BJ (cell line): Measurements from ENCODE around the gene KMT2C. TPM values are rescaled to one million over a fixed set of nuclear protein-coding genes. Genes with fewer than 3 reads are reported as not detected.

Experiments used
- CTCF ChIA-PET: fragments of 350-600 bp; formaldehyde crosslinking; extraction: SDS; loops from one replicate; lab custom pipeline; 2021; ENCODE audit warnings: antibody characterized with exemption, inconsistent platforms; lab: Yijun Ruan, JAX
- POLR2A ChIA-PET: fragments of 300-600 bp; sonication (Branson Sonifier 250); formaldehyde crosslinking; extraction: SDS; loops from one replicate; lab custom pipeline; 2021; ENCODE audit warnings: antibody characterized with exemption; lab: Charles Lee
- DNase-seq: peaks from one replicate; pipeline ENCODE4 v3.0.0-alpha.2; 2011; ENCODE audit warnings: low read depth
- H3K27me3 ChIP-seq: 2 replicates; pipeline ENCODE4 v1.6.0; 2011; ENCODE audit warnings: low read length; ENCODE audit not compliant: control insufficient read depth, insufficient read depth
- H3K36me3 ChIP-seq: 2 replicates; pipeline ENCODE4 v1.5.1; 2011; ENCODE audit warnings: low read length; ENCODE audit not compliant: control insufficient read depth, insufficient read depth
- H3K4me3 ChIP-seq: 2 replicates; pipeline ENCODE4 v1.5.1; 2011; ENCODE audit warnings: low read depth, mild to moderate bottlenecking, control low read depth, low read length
- polyA plus RNA-seq: library from polyadenylated mRNA; depleted of rRNA; stranded (reverse); fragments of >200 nt; gene quantifications from 2 replicates; pipeline ENCODE4 v1.2.3, GENCODE V29; 2011
- TF ChIP-seq, protein P1 (sequence below): IDR thresholded peaks from 2 replicates; pipeline ENCODE4 v1.5.1; 2011; ENCODE audit warnings: low read depth, mild to moderate bottlenecking, control low read depth, inconsistent platforms, low read length, moderate library complexity; ENCODE audit not compliant: insufficient read depth

Gene KMT2C
- polyA plus RNA-seq, 1 experiment: 6.9 TPM

DNA sequence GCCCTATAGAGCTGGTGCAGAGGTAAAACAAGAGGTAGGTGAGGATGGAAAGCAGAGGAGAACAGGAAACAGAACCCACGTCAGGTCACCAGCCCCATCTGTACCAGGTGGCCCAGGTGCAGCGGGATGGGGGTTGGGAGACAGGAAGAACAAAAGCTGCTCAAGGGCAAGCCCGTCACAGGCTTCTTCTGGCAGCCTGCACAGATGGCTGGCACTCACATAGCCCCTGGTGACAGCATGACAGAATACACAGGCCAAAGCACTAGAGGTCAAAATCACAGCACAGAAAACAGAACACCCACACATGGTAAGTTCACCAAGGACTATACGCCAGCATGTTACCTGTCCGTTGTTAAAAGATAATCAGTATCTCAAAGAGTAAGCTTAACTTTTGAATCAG, 283.5 kb downstream of the KMT2C start:
- ChIA-PET CTCF (interaction anchor here (0.7 to 1.6 kb wide), 4 partner anchors 9 to 672 kb away, joined by 3 to 5 read pairs (median 3); no protein-coding TSS in a partner anchor), POLR2A (no interaction called here)
- TF ChIP-seq, protein P1, sequence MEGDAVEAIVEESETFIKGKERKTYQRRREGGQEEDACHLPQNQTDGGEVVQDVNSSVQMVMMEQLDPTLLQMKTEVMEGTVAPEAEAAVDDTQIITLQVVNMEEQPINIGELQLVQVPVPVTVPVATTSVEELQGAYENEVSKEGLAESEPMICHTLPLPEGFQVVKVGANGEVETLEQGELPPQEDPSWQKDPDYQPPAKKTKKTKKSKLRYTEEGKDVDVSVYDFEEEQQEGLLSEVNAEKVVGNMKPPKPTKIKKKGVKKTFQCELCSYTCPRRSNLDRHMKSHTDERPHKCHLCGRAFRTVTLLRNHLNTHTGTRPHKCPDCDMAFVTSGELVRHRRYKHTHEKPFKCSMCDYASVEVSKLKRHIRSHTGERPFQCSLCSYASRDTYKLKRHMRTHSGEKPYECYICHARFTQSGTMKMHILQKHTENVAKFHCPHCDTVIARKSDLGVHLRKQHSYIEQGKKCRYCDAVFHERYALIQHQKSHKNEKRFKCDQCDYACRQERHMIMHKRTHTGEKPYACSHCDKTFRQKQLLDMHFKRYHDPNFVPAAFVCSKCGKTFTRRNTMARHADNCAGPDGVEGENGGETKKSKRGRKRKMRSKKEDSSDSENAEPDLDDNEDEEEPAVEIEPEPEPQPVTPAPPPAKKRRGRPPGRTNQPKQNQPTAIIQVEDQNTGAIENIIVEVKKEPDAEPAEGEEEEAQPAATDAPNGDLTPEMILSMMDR: no peak
- H3K27me3 ChIP-seq: no peaks in the 10 kb centered on the region
- H3K4me3 ChIP-seq: no peak overlapping the region
- DNase-seq: no peak
- H3K36me3 ChIP-seq: peaks cover 28% of the 10 kb centered on the region

DNA sequence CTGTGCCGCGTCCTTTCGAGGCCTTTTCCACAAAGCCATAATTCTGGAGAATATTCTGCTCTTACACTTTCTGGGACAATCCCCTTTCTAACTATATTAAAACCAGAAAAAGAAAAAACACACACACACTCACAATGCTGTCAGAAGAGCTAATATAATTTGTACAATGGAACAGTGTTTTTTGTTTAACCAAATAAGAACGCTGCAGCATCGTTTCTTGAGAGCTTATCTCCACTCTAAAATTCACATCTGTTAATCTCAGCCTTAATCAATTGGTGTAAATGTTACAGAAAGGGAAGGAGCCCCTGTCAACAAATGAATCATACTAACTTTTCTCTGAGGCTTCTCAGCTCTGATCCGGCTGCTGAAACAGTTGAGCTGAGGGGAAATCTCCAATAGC, 286.4 kb downstream of the KMT2C start:
- POLR2A ChIA-PET: no interaction called here
- Histone ChIP-seq H3K27me3 (no peaks in the 10 kb centered on the region), H3K36me3 (peaks cover 27% of the 10 kb centered on the region), H3K4me3 (no peak overlapping the region)
- DNase-seq: no peak
- CTCF ChIA-PET: interaction anchor here (0.5 to 2.2 kb wide), 4 partner anchors 9 to 558 kb away, joined by 3 to 5 read pairs (median 3); no protein-coding TSS in a partner anchor
- TF ChIP-seq, protein P1: no peak

DNA sequence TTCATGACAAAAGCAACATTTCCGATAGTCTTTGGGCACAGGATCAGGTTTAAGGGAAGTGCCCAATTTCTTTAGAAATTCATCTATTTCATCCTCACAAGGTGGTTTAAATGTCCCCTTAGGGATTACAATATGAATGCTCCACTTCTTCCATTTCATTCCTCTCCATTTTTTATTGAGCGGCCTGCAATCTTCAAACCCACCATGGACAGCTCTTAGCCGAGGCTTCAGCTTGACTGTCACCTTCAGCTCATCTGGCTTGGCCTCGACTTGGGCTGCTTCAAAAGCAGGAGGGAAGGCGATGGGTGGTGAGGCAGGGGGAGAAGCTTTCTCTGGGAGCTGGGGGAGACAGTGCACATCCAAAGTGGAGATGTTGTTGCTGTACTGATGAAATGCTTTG, 287.1 kb downstream of the KMT2C start:
- CTCF ChIA-PET: interaction anchor here (1.0 to 2.2 kb wide), 3 partner anchors 8 to 558 kb away, joined by 3 to 5 read pairs (median 3); no protein-coding TSS in a partner anchor

DNA sequence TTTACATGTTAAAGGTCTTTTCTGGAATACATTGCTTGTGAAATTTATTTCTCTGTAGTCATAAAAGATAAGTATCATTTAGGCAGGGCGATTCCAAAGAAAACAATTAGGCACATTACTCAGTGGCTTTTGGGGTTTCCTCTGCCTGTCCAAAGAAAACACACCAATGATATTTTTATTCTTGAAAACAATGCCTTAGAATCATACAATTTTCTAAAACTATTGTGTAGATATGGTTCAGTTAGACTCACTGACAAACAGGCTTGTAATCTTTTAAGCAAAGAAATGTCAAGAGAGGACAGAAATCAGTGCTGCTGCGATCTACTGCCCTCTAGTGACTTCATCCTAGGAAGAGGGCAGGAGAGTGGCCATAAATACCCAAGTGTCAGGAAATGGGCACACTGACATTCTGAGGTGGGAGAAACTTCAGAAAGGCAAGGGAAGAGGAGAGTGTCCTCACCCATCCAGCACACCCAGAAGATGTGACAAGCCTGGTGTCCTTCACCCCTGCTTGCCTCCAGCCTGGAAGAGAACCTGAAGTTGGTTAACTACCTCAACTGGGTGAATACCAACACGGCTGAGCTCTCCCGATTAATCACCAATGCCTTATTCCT, 289.8 kb downstream of the KMT2C start:
- CTCF ChIA-PET: interaction anchor here (0.6 to 2.2 kb wide), 6 partner anchors 9 to 560 kb away, joined by 3 to 7 read pairs (median 3); no protein-coding TSS in a partner anchor

More for the DNA sequence above, 287.1 kb downstream of the KMT2C start:
- DNase-seq: no peak
- Histone ChIP-seq H3K4me3 (no peak overlapping the region), H3K27me3 (no peaks in the 10 kb centered on the region), H3K36me3 (peaks cover 25% of the 10 kb centered on the region)
- POLR2A ChIA-PET: no interaction called here
- TF ChIP-seq, protein P1: no peak

More for the DNA sequence above, 289.8 kb downstream of the KMT2C start:
- TF ChIP-seq, protein P1: peak; percentile 59
- Histone ChIP-seq H3K4me3 (no peak overlapping the region), H3K36me3 (peaks cover 15% of the 10 kb centered on the region), H3K27me3 (no peaks in the 10 kb centered on the region)
- peak; percentile 10 for DNase-seq
- POLR2A ChIA-PET: no interaction called here
